GM21619 (cell line): ENCODE data around the gene GBP3.
"Not testable (repeated sequence)": the region's sequence is repeated elsewhere in the genome, so short reads cannot be mapped to it uniquely, and the experiment has no call there.

ENCODE experiments used
- ATAC-seq: cut with Tn5 transposase; IDR thresholded peaks from one replicate; pipeline ENCODE4 v1.9.1; 2021; ENCODE audit not compliant: unreplicated experiment

Gene GBP3

DNA sequence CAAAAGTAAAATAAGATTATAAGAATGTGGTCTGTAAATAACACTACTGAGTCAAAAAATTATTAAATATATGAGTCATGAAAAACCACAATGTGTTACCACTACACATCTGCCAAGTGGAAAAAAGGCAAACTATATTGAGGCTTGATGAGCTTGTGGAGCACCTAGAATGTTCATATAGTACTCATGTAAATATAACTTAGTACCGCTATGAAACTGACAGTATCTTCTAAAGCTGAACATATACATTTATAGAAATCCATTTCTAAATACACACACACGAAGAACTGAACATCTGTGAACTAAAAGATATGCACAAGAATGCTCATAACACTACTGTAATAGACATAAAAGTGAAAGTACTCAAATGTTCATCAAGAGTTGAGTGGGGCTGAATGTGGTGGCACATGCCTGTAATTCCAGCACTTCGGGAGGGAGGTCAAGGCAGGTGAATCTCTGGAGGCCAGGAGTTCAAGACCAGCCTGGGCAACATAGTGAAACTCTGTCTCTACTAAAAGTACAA is 18.5 kb upstream of the GBP3 start:
- ATAC-seq: peak; percentile 97

DNA sequence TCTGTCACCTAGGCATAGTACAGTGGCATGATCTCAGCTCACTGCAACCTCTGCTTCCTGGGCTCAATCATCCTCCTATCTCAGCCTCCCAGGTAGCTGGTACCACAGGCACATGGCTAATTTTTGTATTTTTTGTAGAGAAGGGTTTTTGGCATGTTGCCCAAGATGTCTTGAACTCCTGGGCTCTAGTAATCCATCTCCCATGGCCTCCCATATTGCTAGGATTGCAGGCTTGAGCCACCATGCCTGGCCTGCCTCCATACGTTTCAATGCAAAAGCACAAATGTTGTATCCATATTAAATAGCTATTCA is 17.6 kb upstream of the GBP3 start:
- no peak for ATAC-seq

DNA sequence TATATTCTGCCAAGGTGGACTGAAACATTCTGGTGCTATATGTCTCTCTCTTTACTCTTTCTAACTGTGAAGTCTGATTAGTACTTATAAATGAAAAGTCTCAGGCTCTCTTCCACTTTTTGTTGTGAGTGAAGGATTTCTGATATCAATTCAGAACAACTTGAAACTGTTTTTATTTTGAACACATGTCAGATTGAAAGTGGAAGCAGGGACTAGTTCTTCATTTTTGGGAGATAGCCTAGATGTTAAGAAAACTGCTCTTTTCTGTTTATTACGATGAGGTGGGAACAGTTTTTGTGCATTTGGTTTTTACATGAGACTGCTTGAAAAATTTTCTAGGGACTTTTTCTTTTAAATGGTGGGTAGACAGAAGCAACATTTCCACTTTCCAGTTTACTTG is 14.5 kb upstream of the GBP3 start:
- ATAC-seq: no peak

DNA sequence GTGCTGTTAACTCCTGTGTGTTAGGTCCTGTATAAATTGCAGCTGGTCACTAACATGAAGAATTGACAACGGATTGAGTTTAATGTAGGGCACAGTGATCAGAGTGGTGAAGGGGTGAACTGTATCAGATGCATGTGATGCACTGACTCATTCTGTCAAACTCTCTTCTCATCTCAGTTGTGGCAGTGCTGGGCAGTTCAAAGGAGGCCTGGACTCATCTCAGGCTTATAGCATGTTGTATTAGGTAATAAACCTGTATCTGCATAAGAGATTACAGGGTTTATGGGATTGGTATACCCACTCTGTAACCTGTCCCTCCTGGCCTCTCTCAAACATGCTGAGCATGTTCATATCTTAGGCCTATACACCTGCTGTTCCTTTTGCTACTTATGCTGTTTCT is 12.4 kb upstream of the GBP3 start:
- no peak for ATAC-seq

DNA sequence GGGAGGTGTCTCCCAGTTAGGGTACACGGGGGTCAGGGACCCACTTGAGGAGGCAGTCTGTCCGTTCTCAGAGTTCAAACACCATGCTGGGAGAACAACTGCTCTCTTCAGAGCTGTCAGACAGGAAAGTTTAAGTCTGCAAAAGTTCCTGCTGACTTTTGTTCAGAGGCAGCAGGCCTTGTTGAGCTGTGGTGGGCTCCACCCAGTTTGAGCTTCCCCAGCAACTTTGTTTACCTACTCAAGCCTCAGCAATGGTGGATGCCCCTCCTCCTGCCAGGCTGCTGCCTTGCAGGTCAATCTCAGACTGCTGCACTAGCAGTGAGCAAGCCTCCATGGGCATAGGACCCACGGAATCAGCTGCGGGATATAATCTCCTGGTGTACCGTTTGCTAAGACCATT is 11.3 kb upstream of the GBP3 start:
- not testable (repeated sequence) for ATAC-seq

DNA sequence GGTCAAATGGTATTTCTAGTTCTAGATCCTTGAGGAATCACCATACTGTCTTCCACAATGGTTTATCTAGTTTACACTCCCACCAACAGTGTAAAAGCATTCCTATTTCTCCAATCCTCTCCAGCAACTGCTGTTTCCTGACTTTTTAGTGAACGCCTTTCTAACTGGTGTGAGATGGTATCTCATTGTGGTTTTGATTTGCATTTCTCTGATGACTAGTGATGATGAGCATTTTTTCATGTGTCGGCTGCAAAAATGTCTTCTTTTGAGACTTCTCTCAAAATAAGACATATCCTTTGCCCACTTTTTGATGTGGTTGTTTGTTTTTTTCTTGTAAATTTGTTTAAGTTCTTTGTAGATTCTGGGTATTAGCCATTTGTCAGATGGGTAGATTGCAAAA is 6.4 kb upstream of the GBP3 start:
- not testable (repeated sequence) for ATAC-seq

DNA sequence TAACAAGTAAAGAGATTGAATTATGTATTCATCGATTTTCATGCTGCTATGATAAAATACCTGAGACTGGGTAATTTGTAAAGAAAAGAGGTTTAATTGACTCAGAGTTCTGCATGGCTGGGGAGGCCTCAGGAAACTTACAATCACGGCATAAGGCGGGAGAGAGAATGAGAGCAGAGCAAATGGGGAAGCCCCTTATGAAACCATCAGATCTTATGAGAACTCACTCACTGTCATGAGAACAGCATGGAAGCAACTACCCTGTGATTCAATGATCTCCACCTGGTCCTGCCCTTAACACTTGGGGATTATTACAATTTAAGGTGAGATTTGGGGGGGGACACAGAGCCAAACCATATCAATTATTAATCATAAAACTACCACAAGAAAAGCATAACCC is 3.3 kb upstream of the GBP3 start:
- ATAC-seq: no peak

DNA sequence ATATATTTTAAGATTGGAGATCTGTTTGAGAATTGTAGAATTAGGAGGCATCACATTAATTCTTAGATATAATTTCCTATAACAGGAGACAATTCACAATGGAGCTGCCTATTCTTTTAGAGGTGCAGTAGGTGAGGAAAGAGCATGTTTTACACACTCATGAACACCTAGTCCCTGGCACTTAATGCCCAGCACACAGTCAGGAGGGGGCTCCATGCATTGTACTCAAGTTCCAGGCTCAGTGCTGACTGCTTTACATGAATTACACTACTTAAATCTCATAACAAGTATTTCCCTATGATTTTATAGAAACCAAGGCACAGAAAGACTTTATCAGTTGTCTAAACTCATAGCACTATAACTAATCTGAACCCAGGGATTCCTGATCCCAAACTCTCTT is 360 bp upstream of the GBP3 start:
- ATAC-seq: no peak

DNA sequence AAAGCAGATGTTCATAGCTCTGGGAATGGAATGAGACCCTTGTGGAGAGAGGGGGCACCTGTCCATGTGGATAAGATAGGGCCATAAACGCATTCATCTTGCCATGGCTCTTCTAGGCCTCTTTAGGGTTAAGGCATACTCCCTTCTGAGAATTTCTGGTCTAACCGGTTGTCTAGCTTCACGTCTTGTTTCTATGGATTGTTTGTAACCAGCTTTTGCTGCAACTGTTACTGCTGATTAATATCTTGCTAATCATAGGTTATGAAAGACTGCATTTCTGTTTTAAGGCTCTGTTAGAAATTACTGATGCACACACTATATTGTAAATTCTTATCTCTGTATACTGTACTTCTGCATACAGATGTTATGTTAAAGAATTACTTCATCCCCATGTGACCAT is 4.3 kb downstream of the GBP3 start:
- ATAC-seq: not testable (repeated sequence)

DNA sequence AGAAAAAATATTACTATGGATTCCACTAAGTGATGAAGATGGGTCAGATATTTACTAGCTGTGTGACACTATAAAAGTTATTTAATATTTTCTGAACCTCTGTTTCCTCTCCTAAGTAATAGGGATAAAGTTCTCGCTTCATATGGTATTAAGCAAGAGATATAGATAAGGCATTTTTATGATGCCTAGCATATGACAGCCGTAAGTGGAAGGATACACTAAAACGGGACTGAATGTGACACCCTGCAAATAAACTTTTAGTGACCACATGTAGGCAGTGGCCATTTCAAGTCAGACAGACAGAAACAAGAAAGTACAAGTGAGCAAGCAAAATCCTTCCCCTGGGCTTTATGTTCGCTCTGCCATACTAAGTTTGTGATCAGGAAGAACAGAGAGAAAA is 14.2 kb downstream of the GBP3 start:
- ATAC-seq: no peak

DNA sequence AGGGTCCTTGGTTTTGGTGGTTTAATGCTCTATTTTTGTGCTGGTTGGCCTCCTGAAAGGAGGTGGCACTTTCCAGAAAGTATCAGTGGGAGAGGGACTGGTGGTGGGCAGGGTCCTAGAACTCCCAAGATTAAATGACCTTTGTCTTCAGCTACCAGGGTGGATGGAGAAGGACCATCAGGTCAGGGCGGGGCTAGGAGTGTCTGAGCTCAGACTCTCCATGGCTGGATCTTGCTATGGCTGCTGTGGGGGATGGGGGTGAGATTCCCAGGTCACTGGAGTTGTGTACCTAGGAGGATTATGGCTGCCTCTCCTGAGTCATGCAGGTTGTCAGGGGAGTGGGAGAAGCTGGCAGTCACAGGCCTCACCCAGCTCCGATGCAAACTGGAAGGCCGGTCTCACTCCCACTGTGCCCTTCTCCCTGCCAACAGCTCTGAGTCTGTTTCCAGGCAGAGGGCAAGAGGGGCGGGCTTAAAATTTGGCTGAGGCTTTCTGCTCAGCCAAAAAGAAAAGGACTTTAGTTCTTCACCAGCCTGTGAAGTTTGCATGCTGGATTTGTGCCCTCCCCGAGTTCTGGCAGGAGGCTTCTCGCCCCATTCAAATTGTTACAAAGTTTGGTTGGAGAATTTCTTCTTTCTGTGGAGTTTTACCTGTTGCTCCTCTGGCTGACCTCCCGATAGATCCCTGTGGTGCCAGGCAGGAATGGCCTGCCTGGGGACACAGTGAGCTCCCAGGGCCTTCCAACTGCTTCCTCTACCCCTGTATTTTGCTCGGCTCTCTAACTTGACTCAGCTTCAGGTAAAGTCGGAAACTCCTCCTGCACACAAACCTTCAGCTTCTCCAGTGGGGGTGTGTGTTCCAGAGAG is 17.1 kb downstream of the GBP3 start:
- ATAC-seq: no peak

DNA sequence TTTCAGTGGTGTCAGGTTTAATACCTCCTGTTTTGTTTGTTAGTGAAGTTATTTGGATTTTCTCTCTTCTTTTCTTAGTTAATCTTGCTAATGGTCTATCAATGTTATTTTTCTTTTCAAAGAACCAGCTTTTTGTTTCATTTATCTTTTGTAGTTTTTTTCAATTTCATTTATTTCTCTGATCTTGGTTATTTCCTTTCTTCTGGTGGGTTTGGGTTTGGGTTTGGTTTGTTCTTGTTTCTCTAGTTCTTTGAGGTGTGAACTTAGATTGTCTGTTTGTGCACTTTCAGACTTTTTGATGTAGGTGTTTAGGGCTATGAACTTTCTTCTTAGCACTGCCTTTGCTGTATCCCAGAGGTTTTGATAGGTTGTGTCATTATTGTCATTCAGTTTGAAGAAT is 20.5 kb downstream of the GBP3 start:
- not testable (repeated sequence) for ATAC-seq

DNA sequence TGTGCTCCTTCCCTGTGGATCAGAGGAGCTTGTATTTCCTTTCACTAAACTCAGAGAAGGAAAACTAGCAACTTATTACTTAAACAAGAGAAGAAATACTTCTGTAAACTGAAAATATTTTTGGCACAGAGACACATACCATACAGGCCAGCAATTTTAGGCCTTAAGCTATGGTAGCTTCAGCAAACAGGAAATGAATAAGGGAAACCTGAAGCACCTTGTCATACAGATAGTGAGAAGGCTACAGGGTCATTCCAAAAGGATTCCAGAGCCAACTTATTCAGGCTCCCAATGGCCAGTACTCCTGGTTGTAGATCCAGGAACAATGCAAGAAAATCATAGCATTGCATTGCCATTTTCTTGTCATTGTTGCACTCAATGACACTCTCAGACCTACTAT is 21.2 kb downstream of the GBP3 start:
- no peak for ATAC-seq

DNA sequence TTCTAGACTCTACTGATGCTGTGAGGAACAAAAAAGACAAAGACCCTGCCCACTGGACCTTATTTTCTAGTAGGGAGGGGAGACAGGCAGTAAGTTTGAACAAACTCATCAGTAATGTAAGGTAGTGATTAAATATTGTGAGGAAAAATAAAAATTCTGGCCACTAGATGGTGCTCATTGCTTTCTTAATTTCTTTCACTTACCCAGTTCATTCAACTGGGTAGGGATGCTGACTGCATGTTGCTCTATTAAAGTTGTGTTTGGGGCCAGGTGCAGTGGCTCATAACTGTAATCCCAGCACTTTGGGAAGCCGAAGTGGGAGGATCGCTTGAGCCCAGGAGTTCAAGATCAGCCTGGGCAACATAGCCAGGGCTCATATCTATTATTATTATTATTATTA is 23.9 kb downstream of the GBP3 start:
- peak; percentile 84 for ATAC-seq

DNA sequence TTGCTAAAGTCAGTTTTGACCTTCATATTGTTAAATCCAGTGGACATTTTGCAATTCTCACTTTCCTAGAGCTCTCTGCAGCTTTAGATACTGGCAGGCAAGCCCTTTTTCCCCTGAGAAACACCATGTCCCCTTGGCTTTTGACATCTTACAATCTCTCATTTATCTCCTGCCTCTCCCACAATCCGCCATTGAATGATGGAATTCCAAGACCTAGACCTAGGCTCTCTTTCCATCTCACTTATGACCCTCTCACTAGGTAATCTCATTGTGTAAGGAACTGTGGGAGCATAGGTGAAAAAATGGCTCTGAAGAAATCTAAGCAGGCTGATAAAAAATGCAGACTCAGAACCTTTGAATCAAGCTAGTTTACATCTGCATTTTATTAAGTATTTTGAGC is 32.2 kb downstream of the GBP3 start:
- ATAC-seq: no peak

DNA sequence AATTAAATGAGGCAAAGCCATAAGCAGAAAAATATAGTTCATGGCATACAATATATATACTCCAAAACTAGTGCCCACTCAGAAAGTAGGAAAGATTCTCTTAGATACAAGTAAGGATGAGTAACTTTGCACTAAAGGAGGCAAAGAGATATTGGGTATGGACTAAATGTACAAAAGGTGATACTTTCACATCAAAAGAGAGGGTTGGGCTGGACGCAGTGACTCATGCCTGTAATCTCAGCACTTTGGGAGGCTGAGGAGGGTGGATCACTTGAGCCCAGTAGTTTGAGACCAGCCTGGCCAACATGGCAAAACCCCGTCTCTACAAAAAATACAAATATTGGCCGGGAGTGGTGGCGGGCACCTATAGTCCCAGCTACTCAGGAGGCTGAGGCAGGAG is 37.0 kb downstream of the GBP3 start:
- no peak for ATAC-seq

DNA sequence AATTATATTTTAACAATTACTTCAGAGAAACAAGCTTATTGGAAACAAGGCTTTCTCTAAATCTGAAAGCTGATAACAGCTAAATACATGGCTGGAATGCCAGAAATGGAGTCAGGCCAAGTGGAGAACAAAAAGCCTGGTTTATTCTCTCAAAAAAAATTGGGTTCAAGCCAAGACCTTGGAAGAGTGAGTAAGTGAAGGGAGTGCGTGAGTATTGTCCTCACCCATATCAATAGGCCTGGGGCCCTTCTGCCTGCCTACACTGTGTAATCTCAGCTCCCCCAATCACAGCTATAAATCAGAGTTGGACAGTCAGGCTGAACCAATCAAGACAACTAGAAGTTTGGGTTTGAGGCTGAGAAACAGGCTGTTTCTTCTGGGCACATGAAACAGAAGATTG is 37.6 kb downstream of the GBP3 start:
- no peak for ATAC-seq

DNA sequence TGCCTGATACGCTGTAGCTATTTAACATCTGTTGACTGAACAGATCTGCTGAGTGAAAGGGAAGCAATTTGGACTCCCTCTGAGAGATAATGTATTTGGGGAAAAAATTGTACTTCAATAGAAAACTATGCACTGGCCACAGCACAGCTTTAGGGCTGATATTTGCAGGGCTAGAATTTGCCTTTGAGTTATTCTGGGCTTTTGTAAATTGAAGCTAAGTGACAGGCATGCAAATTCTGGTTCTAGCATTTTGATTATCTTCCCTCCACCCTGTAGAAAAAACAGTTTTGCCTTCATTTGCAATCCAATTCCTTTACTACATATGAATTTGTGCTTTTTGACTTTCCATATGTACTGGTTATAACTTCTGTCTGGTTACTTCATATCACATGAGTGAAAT is 38.1 kb downstream of the GBP3 start:
- no peak for ATAC-seq

DNA sequence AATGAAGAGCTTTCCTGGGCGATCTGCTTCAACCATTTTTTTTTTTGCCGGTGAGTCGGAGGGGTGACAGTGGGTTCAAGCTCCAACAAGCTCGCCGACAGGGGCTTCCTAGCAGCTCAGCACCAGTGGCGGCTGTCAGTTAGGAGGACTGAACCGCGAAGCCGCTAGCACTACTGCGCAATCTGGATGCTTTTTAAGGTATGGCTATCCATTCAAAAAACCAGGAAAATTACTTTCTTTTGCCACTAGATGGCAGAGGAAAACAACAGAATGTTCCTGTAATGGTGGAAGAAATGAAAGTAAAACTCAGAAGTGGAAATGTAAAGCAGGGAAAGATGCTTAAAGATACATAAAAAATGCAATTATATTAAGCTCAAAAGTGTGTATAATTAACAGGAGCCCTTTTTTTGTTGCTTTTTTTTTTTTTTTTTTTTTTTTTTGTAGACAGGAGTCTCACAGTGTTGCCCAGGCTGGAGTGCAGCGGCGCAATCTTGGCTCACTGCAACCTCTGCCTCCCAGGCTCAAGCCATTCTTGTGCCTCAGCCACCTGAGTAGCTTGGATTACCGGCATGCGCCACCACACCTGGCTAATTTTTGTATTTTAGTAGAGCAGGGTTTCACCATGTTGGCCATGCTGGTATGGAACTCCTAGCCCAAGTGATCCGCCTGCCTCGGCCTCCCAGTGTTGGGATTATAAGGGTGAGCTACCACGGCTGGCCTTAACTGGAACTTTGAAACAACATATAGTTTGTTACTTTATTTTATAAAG is 38.7 kb downstream of the GBP3 start:
- ATAC-seq: no peak

DNA sequence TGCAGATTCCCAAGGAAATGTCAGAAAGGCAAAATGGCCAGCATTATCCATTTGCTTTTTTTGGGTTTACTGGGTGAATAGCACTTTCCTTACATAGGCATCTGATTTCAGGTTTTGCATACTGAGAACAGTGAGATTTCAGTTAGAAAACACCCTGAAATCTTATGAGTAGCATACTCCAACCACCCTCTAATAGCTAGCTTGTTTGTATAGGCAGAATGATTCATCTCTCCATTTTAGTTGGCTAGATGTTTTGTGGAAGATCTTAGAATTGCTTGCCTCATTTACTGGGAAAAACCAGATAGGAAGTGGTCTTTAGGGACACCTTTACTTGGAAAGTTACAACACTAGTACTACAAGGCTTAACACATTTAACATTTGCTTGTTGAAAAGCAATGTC is 40.6 kb downstream of the GBP3 start:
- no peak for ATAC-seq

DNA sequence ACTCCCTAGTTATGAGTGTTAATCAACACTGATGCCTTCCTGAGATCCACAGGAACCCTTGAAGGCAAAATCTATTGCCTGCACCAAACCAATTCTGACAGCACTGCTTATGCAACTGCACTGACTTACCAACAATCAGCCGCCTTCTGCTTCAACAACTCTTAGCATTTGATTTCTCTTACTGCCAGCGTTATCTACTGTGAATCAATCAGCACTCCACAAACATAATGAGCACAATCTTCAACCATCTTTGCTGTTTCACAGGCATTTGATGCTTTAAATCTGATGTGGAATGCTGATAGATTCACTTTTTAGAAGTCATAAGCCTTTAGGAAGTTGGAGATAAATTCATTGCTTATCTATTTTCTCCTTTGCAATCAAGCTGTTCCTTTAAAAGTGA is 41.2 kb downstream of the GBP3 start:
- not testable (repeated sequence) for ATAC-seq

DNA sequence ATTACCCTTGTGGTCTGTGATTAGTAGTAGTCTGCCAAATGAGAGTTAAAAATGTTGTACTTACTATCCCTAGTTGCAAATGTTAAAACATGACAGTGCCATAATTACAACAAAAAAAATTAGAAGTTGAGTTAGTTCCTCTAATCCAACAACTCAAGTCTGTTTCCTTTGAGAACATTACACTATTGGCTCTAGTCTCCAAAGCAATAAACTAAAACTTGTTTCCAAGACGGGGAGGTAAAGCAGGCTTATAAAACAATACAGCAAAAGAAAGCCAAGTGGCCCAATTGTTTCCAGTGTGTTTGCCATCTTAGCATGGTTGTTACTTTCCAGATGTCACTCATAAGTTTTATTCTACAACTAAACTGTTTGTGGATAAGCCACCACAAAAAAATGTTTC is 41.8 kb downstream of the GBP3 start:
- no peak for ATAC-seq
